ENCODE data around the gene INVS. TPM values are rescaled to one million over a fixed set of nuclear protein-coding genes. Genes with fewer than 3 reads are reported as not detected.

The INVS gene
- polyA plus RNA-seq, 6 donors from 2014 or later, result 1.5 to 14.5 (median 10.0) TPM

Other genes with a start within 250 kb of the INVS start
- gene STX17, start 192.6 kb upstream of the INVS start, polyA plus RNA-seq (ENCODE audit: low read depth in 6 of 6), result 10 to 100 TPM in 5 of 6 donors, 1 to 10 TPM in 1; 9.4 to 26.9 (median 21.8) TPM
- 10 to 100 TPM; 71.9 to 88.2 (median 76.9) TPM for gene ERP44, start 243 bp upstream of the INVS start, polyA plus RNA-seq (ENCODE audit: low read depth in 6 of 6)